NCI-H2171 treated with DMSO at 0.1 percent for 48 hours (cell line): ENCODE measurements around the gene RPS21.

Source experiments
- DNase-seq: peaks from one replicate; lab custom pipeline; 2025; lab: John Stamatoyannopoulos, UW

The RPS21 gene

GRCh38 chr20:62354031-62354808 lies 32.7 kb upstream of the RPS21 start:
- no peak for DNase-seq

GRCh38 chr20:62354811-62355341 lies 32.0 kb upstream of the RPS21 start:
- no peak for DNase-seq

GRCh38 chr20:62355516-62355877 lies 31.4 kb upstream of the RPS21 start:
- DNase-seq, result no peak

- DNase-seq, result no peak
Observed at GRCh38 chr20:62355878-62356588, 30.9 kb upstream of the RPS21 start.

GRCh38 chr20:62356589-62357186 lies 30.2 kb upstream of the RPS21 start:
- no peak for DNase-seq

- DNase-seq, result no peak
Observed at GRCh38 chr20:62357187-62357667, 29.7 kb upstream of the RPS21 start.

- no peak for DNase-seq
Observed at GRCh38 chr20:62357681-62358080, 29.2 kb upstream of the RPS21 start.

GRCh38 chr20:62358171-62359042 lies 28.5 kb upstream of the RPS21 start:
- no peak for DNase-seq

- no peak for DNase-seq
Observed at GRCh38 chr20:62359043-62359490, 27.8 kb upstream of the RPS21 start.

GRCh38 chr20:62359491-62360121 lies 27.3 kb upstream of the RPS21 start:
- DNase-seq, result no peak

- DNase-seq, result no peak
Observed at GRCh38 chr20:62360854-62361798, 25.8 kb upstream of the RPS21 start.

GRCh38 chr20:62361799-62362589 lies 24.9 kb upstream of the RPS21 start:
- DNase-seq, result no peak

- no peak for DNase-seq
Observed at GRCh38 chr20:62362590-62362940, 24.3 kb upstream of the RPS21 start.

GRCh38 chr20:62362991-62363919 lies 23.6 kb upstream of the RPS21 start:
- DNase-seq, result peak; percentile 69

GRCh38 chr20:62363920-62364851 lies 22.7 kb upstream of the RPS21 start:
- no peak for DNase-seq

GRCh38 chr20:62364911-62365736 lies 21.8 kb upstream of the RPS21 start:
- DNase-seq, result no peak
